WI38 (cell line): ENCODE data around the gene KIAA0930.
"Not testable (repeated sequence)": the region's sequence is repeated elsewhere in the genome, so short reads cannot be mapped to it uniquely, and the experiment has no call there.

Experiments used
- H3K4me3 ChIP-seq: 2 replicates; pipeline ENCODE4 v1.5.1; 2011; ENCODE audit warnings: low read depth, mild to moderate bottlenecking, control low read depth, low read length
- TF ChIP-seq, protein P1 (sequence below): IDR thresholded peaks from 2 replicates; pipeline ENCODE4 v1.5.1; 2012; ENCODE audit warnings: low read depth, mild to moderate bottlenecking, control low read depth, low read length

Gene KIAA0930

GRCh38 chr22:45262195-45262930 lies 21.7 kb upstream of the KIAA0930 start:
- TF ChIP-seq, protein P1, sequence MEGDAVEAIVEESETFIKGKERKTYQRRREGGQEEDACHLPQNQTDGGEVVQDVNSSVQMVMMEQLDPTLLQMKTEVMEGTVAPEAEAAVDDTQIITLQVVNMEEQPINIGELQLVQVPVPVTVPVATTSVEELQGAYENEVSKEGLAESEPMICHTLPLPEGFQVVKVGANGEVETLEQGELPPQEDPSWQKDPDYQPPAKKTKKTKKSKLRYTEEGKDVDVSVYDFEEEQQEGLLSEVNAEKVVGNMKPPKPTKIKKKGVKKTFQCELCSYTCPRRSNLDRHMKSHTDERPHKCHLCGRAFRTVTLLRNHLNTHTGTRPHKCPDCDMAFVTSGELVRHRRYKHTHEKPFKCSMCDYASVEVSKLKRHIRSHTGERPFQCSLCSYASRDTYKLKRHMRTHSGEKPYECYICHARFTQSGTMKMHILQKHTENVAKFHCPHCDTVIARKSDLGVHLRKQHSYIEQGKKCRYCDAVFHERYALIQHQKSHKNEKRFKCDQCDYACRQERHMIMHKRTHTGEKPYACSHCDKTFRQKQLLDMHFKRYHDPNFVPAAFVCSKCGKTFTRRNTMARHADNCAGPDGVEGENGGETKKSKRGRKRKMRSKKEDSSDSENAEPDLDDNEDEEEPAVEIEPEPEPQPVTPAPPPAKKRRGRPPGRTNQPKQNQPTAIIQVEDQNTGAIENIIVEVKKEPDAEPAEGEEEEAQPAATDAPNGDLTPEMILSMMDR: no peak
- H3K4me3 ChIP-seq: no peak overlapping the region

GRCh38 chr22:45261407-45262088 lies 20.9 kb upstream of the KIAA0930 start:
- H3K4me3 ChIP-seq: no peak overlapping the region
- TF ChIP-seq, protein P1: no peak

- not testable (repeated sequence) for H3K4me3 ChIP-seq
Measured at GRCh38 chr22:45260395-45260759, 19.7 kb upstream of the KIAA0930 start.

- H3K4me3 ChIP-seq: no peak overlapping the region
- TF ChIP-seq, protein P1: no peak
Measured at GRCh38 chr22:45259754-45260394, 19.2 kb upstream of the KIAA0930 start.

DNA sequence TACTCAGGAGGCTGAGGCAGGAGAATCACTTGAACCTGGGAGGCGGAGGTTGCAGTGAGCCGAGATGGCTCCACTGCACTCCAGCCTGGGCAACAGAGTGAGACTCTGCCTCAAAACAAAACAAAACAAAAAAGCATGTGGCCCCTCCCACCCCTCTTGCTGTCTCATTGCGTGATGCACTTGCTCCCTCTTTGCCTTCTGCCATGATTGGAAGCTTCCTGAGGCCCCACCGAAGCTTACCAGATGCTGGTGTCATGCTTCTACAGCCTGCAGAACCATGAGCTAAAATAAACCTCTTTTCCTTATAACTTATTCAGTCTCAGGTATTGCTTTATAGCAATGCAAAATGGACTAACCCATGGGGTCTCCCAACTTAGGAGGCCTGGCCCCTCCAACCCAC lies 17.2 kb upstream of the KIAA0930 start:
- not testable (repeated sequence) for H3K4me3 ChIP-seq

DNA sequence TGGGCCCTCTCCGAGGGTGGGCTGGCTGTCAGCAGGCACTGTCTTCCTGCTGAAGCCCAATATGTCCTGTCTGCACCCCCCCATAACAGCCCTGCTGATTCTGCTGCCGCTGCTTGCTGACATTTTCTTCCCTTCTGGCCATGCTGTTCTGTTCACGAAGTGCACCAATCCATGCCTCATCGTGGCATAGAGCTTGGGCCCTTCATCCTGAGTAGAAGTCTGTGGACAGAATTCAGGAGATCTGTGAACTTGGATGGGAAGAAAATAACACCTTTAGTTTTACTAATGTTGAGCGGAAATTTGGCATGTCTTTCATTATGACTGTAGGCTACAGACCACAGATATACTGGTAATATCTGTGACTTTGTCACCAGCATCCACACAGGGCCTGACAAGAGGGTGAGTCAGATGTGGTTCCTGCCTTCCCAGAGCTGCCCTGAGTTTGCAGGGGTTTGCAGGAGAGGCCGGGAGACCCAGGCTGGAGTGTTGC lies 14.1 kb upstream of the KIAA0930 start:
- TF ChIP-seq, protein P1: no peak
- no peak overlapping the region for H3K4me3 ChIP-seq

DNA sequence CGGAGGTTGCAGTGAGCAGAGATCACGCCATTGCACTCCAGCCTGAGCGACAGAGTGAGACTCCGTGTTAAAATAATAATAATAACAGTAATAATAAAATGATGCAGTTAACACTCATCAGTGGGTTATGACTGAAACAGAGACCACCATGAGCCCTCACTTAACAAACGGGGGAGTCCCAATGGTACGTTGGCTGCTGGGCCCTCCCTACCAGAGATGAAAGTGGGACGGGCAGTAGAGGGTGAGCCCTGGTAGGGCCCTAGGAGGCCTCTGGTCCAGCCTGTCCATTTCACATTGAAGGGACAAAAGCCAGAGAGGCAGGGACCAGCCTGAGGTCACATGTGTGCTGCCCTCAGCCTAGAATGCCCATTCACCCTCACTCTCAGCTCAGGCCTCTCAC lies 13.7 kb upstream of the KIAA0930 start:
- TF ChIP-seq, protein P1: no peak
- H3K4me3 ChIP-seq: no peak overlapping the region

- no peak overlapping the region for H3K4me3 ChIP-seq
- TF ChIP-seq, protein P1: no peak
Measured at GRCh38 chr22:45253039-45253641, 12.4 kb upstream of the KIAA0930 start.
